OCI-LY7 (cell line): ENCODE data around the gene TRAPPC10.

Experiments used
- CTCF ChIP-seq: fragments of 200-600 bp; sonication (generic); conservative IDR thresholded peaks from 2 replicates; pipeline ENCODE4 v1.5.1; 2014; ENCODE audit warnings: mild to moderate bottlenecking, antibody characterized with exemption, low read length, moderate library complexity, mixed read lengths
- EZH2phosphoT487 ChIP-seq: fragments of 200-600 bp; sonication (generic); IDR thresholded peaks from 2 replicates; pipeline ENCODE4 v1.6.1; 2018; ENCODE audit warnings: low read depth, borderline replicate concordance, mild to moderate bottlenecking, mixed run types, antibody characterized with exemption, low read length, moderate library complexity, mixed read lengths

GRCh38 chr21:43991447-43991991, 20.6 kb upstream of the TRAPPC10 start:
- no peak for TF ChIP-seq CTCF
- no peak for TF ChIP-seq EZH2phosphoT487
